Limb (tissue), 2 donors: ENCODE data around the gene CCDC107.

Experiments
- DNase-seq, 2 donors: peaks; one replicate each; pipeline ENCODE4 v3.0.0-alpha.2; 2016; ENCODE audit errors: extremely low spot score in 2 of 2

The CCDC107 gene

GRCh38 chr9:35700942-35701341 is 42.9 kb downstream of the CCDC107 start:
- no peak for DNase-seq

GRCh38 chr9:35702696-35703095 is 44.6 kb downstream of the CCDC107 start:
- no peak for DNase-seq

GRCh38 chr9:35703906-35704672 is 46.0 kb downstream of the CCDC107 start:
- DNase-seq: no peak

- no peak for DNase-seq
Observed at GRCh38 chr9:35705372-35705771, 47.3 kb downstream of the CCDC107 start.

- no peak for DNase-seq
Observed at GRCh38 chr9:35705836-35706430, 47.8 kb downstream of the CCDC107 start.

GRCh38 chr9:35706951-35707350 is 48.9 kb downstream of the CCDC107 start:
- no peak for DNase-seq

- no peak for DNase-seq
Observed at GRCh38 chr9:35708146-35708545, 50.1 kb downstream of the CCDC107 start.

- DNase-seq: no peak
Observed at GRCh38 chr9:35710818-35711500, 52.9 kb downstream of the CCDC107 start.
